HG03354 (cell line): ENCODE results near the gene EVC.

ENCODE experiments used
- ATAC-seq: cut with Tn5 transposase; IDR thresholded peaks from one replicate; pipeline ENCODE4 v1.9.1; 2021; ENCODE audit warnings: mild to moderate bottlenecking; ENCODE audit not compliant: unreplicated experiment, poor library complexity, severe bottlenecking

EVC gene

DNA sequence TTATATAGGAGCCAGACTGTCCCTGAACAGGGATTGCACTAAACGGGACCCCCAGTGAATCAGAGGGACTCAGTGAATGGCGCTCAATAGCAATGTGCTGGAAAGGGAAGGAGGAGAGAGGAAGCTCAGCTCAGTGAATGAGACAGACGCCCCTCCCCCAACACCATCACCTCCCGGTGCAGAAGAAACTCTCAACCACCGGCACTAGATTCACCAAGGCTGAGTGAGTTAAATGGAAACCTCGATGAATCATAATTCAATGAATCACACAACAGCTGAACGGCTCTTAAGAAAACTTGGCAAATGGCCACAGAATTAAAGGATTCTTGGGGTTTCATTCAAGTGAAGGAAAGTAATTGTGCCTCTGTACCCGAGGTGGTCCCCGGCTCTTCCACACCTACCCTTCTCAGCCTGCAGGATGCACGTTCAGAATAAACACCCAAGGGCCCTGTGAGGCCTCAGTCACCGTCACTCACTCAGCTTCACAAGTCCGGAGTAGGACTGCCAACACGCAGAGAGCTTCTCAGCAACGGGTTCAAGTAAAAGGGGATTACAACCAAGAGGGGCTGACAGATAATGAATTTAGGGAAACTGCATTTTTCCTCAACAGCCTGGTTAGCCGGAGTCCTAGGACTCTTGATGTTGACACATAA, 152.6 kb downstream of the EVC start:
- no peak for ATAC-seq
